GM21381 (cell line): ENCODE data around the gene PTGDR2.

Source experiments
- ATAC-seq: cut with Tn5 transposase; IDR thresholded peaks from one replicate; pipeline ENCODE4 v1.9.1; 2021; ENCODE audit warnings: mild to moderate bottlenecking, moderate library complexity; ENCODE audit not compliant: unreplicated experiment

Gene PTGDR2

DNA sequence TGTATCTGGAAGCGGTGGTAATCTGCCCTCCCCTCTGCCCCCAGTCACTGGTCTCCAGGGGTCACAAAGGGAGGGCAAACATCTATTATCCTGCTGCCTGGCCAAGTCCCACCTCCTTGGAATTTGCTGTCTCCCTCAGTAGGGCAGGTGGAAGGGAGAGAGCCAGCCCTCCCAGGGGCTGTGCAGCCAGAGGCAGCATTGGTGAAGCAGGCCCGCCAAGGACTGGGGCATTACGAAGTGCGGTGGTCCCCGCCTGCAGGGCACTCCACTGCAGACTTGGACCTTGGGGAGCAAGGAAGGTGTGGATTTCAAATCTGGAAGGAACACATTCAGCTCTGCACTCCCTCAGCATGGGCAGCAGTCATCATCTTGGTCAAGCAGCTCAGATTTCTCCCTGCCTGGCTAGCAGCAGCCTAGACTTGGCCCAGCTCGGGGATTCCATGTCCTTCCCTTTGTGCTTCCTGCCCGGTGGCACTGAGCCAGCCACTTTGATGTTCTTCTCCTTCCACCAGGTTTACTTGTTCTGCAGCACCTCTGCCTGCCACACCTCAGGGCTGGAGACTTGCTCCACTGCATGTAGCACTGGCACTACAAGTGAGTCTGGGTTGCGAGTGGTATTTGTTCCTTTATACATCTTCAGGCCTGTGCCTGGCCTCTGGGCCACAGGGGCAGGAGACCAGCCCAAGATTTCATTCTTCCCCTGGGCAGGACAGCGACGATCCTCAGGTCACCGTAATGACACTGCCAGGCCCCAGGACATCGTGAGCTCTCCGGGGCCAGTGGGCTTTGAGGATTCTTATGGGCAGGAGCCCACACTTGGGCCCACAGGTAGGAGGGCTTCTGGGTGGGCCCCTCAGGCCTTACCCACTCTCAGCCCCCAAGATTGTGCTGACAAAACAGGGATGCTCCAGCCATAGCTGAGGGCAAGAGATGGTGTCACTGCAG is 18.9 kb upstream of the PTGDR2 start:
- no peak for ATAC-seq

DNA sequence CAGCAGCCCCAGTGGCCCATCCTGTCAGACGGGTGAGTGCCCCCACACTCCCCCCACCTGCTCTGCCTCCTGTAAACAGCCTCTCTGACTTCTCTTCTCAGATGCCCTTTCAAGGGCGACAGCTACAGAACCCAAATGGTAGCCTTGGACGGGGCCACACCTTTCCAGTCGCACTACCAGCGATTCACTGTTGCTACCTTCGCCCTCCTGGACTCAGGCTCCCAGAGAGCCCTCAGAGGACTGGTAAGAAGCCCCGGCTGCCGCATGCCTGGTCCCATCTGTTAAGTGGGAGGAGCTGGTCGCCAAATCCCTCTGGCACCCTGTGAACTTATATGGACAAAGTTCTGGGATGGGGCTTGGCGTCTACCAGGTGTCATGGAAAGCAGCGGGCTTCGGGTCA is 17.8 kb upstream of the PTGDR2 start:
- ATAC-seq, result no peak

DNA sequence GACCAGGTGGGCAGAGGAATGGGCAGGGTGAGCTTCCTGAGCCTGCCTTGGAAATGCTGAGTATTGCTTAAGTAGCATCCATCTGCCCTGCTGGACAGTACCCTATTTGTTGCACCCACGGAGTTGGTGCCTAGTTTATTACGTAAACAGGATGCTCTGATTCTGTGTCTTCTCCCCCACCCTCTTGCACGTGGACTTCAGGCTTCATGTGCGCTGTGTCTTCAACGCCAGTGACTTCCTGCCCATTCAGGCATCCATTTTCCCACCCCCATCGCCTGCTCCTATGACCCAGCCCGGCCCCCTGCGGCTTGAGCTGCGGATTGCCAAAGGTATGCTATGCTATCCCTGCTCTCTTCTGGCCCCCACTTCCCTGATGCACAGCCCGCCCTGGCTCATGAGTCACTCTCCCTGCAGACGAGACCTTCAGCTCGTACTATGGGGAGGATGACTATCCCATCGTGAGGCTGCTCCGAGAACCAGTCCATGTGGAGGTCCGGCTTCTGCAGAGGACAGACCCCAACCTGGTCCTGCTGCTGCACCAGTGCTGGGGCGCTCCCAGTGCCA is 17.3 kb upstream of the PTGDR2 start:
- ATAC-seq, result no peak

DNA sequence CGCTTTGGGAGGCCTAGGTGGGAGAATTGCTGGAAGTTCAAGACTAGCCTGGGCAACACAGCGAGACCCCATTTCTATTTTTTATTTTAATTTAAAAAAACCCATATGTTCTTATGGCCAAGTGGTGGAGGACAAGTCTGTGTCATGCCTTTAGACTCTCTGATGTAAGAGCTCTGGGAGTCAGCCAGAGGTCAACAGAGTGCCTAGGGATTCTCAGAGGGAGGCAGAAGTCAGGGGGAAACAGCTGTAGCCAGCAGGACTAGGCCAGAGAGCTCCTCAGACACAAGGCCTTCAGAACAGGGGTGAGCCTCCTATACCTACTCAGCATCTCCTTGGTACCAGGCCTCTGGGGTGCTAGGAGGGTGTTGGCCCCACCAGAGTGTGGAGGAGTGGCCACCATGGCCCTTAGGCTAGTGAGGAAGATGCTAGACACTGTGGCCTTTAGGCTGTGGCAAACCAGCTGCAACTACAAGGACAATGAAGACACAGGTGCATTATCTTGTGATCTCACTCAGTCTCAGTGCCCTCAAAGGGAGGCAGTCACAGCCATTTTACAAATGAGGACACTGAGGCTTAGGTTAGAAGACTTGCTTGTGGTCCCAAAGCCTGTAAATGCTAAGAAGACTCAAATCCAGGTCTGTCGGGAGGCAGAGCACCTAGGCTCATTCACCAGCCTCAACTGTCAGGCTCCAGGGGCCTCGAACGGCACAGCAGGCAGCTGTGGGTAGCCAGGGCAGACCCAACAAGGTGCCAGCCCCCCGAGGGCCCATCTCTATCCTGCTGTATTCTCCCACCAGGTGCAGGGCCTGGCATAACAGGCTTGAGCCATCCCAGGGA is 16.6 kb upstream of the PTGDR2 start:
- ATAC-seq, result no peak

DNA sequence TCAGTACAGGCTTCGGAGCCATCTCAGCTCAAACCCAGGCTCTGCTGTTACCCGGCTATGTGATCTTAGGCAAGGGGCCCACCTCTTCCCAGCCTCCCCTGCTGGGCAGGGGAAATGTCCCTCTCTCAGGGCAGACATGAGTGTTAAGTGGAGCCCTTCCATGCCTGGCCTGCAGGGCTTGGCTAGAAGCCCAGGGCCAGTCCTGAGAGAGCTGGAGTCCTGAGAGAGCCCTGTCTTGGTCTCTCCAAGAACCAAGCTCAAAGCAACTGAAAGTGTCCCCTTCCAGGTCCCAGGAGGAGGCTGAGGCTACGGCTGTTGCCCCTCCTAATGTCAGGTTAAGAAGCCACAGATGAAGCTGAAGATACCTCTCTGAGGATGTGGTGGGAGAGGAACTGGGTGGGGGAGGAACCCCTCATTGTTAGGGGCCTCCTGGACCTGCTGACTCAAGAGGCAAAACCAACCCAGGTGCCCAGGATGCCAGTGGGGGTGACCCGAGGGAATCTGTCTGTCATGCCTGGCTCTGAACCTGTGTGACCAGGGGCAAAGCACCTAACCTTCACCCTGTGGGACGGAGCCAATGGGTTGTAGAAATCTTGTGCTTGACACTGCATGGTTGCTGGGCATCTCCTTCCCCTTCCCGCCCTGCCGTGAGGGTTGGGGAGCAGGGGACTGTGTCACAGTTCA is 15.8 kb upstream of the PTGDR2 start:
- no peak for ATAC-seq

DNA sequence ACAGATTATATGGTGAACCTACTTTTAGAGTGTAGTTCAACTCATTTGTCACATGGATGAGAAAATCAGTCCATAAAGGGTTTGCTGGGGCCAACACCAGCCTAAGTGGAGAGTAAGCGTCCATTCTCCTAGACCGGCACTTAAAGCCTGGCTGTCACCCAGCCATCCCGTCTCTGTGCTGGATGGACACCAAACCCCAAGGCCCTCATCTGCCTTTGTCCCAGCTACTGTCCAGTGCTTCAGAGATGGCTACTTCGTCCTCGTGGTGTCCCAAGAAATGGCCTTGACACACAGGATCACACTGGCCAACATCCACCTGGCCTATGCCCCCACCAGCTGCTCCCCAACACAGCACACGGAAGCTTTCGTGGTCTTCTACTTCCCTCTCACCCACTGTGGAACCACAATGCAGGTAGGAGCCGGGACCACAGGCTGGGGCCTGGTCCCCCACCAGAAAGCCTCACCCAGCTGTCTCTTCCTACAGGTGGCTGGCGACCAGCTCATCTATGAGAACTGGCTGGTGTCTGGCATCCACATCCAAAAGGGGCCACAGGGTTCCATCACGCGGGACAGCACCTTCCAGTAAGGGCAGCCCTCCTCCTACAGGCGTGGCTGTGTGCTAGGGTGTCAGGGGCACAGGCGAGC is 15.1 kb upstream of the PTGDR2 start:
- ATAC-seq, result no peak

DNA sequence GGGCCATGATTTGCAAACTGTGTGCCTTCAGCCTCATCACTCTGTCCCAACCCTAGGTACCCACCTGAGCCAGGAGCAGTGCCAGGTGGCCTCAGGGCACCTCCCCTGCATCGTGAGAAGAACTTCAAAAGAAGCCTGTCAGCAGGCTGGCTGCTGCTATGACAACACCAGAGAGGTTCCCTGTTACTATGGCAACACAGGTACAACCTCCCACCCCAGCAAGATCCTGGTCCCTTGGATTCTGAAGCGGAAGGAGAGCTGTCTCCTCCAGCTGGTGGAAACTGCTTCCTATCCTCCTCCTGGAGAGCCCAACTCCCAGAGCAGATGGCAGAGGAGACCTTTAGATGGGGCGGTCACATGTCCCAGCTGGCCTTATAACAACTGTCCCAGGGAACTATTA is 14.5 kb upstream of the PTGDR2 start:
- no peak for ATAC-seq

DNA sequence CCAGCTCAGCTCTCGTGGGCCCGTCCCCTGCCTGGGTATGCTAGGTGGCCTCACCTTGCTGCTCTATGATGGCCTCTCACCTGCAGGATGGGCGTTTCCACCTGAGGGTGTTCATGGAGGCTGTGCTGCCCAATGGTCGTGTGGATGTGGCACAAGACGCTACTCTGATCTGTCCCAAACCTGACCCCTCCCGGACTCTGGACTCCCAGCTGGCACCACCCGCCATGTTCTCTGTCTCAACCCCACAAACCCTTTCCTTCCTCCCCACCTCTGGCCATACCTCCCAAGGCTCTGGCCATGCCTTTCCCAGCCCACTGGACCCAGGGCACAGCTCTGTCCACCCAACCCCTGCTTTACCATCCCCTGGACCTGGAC is 13.7 kb upstream of the PTGDR2 start:
- ATAC-seq, result no peak

DNA sequence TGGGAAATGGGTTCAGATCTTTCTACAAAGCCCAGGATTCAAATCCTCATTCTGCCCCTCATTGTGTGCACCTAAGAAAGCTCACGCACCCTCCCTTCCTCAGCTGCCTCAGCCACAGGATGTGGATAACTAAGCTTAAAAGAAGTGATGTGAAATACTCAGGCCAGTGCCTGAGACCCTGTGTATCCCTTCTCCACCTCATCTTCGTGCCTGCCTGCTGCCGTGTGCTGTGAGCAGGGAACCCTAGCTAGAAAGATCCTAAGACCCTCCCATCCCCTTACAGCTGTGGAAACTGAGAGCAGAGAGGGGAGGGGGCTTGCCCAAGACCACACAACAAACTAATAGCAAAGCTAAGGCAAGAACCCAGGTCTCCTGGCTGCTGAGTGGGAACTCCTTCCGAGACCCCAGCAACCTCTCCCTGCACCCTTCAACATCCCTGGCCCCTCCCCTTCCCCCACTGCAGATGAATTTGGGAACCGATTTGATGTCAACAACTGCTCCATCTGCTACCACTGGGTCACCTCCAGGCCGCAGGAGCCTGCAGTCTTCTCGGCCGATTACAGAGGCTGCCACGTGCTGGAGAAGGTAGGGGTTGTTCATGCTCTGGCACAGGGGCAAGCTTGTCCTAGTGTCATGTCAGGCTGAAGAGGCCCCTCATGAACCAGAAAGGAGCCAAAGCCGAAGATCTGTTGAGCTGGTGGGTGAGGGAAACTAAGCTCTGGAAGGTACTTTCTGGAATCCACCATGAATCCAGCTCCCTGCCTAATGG is 13.1 kb upstream of the PTGDR2 start:
- ATAC-seq, result no peak

DNA sequence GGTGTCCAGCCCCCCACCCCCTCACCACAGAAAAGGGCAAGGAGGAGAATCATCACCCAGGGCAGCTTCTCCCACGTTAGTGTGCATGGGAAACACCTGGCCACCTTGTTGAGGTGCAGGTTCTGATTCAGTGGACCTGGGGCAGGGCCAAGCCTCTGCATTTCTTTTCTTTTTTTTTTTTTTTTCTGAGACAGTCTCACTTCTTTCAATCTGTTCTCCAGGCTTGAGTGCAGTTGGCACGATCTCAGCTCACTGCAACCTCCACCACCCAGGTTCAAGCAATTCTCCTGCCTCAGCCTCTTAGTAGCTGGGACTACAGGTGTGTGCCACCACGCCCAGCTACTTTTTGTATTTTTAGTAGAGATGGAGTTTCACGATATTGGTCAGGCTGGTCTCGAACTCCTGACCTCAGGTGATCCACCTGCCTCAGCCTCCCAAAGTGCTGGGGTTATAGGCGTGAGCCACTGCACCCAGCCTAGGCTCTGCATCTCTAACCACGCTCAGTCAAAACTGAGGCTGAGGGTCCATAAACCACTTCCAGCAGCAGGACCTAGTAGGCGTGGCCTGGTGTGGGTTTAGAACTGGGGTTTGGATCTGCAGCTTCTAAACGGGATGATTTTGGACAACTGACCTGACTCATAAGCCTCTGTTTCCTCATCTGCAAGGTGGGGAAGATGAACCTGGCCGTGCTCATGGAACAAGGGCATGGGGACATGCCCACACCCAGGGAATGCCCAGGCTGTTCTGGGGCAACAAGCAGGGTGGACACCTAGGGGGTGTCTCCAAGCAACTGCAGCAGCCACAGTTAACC is 12.3 kb upstream of the PTGDR2 start:
- no peak for ATAC-seq

DNA sequence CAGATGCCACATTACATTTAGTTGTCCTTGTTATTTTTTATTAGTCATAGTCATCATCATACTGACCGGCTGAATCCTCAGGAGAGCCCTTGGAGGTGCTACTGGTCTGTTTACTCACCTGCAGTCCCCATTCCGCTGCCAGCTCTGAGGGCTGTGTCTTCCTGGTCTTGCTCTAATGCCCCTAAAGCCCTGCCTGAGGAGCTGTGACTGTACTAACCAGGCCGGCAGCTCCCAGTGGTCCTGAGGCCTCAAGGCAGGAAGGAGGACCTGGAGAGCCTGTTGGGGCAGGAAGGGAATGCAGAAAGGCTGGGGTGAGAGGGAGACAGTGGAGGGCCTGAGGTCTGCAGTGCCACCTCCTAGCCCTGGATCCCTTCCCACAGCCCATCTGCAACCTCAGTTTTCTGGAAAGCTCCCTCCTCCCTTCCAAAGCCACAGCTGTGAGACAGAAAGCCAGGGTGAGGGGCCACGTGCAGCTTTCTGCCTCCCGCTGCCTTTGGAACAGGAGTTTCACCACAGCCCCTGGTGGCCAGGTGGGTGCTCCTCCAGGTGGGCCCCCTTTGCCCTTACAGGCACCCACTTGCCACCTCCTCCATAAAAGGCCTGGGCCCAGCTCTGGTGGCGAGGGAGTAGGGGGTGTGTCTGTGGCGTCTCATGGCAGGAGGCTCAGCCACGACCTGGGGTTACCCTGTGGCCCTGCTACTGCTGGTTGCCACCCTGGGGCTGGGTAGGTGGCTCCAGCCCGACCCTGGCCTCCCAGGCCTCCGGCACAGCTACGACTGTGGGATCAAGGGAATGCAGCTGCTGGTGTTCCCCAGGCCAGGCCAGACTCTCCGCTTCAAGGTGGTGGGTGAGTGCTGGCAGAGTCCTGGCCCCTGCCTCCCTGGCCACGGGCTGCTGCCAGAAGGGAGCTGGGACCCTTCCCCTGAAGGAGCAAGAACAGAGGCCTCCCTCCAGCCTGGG is 11.4 kb upstream of the PTGDR2 start, which contains the start of gene ZP1:
Gene ZP1 (plus strand): TSS at position 632 of the 960 bp plus-strand sequence. CDS start 20 bp downstream, at position 652.
- no peak for ATAC-seq

DNA sequence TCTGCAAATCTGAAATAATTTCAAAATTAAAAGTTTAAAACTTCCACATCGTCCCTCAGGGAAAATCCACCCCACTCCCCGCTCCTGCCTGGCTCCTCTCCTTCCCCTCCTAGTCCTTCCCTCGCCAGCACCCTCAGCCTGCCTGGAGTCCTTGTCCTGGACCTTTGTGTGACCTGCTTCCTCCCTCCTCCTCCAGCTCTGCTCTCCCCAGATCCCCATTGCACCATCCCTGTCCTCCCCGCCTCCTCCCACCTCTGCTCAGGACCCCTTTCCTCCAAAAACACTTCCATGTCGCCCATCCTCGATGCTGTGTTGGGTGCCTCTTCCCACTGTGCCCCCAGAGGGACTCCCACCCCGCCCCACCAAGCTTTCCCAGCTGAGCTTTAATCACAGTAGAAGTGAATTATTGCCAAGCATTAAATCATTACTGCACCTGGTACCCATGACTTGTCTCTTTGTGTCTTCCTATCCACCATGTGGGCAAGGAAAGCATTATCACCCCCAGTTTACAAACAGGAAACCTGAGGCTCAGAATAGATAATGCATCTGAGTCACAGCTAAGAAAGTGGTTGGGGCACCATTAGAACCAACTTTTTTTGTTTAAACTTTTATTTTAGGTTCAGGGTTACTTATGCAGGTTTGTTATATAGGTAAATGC is 9.2 kb upstream of the PTGDR2 start:
- no peak for ATAC-seq

DNA sequence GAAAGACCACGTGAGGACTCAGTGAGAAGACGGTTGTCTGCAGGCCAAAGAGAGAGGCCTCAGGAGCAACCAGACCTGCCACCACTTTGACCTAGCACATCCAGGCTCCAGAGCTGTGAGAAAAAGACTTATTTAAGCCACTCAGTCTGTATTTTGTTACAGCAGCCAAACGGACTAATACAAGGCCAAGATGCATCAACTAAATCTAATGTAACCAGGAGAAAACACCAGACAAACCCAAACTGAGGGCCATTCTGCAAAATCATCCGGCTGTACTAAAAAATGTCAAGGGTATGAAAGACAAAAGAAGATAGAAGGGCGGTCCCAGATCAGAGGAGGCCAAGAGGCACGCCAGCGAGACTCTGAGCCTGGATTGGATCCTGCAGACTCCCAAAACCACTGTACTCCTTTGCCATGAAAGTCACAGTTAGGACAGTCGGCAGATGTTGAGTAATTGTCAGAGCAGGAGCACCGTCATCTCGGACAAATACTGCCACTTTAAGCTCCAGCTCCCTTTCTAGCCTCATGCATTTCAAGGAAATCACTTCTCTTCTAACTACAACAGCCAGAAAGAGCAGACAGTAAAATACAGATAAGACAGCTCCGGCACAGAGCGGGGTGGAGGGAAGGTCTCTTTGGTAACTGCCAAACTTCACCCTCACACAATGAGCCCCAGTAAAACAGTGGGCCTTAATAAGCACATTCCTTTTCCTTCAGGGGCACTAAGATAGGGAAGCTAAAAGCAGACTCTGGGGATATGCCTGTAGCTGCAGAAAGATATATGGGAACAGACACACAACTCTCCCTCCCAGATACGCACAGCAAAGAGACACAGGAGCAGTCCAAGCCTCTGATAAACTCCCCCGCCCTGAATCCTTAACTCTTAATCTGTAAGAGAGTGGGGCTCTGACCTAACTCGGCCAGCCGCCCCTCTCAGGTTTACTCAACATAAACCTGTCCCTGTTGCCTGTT is 8.1 kb upstream of the PTGDR2 start:
- no peak for ATAC-seq

DNA sequence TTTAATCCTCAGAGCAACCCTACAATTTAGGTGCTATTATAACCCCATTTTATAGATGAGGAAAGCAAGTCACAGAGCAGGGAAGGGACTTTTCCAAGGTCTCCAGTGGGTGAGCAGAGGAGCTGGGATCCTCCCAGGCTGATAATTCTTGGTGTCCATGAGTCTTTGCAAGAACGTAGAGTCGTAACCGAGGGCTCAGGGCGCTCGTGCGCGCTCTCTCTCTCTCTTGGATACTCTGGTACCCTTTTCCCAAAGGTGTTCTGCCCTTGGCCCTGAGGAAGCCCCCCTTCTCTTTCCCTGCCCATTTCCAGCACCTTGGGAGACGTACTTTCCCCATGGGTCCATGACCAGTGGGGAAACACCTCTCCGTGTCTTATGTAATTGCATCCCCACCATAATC is 6.4 kb upstream of the PTGDR2 start:
- ATAC-seq, result no peak

DNA sequence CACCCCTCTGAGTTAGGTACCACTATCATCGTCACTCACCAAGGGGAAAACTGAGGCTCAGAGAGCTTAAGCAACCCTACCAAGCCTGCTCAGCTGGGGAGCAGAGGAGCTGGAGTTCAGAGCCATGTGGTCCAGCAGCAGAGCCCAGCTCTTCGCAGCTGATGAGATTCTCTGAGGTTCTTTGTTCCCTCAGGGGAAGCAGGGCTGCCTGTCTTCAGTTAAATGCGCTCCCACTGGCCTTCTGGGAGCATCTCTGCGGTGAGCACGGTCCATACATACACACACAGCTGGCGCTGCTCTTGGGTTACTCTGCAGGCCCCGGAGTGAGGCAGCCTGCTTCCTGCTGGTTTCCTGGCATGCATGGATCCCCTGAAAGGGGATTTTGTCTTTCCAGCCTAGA is 5.2 kb upstream of the PTGDR2 start:
- no peak for ATAC-seq

DNA sequence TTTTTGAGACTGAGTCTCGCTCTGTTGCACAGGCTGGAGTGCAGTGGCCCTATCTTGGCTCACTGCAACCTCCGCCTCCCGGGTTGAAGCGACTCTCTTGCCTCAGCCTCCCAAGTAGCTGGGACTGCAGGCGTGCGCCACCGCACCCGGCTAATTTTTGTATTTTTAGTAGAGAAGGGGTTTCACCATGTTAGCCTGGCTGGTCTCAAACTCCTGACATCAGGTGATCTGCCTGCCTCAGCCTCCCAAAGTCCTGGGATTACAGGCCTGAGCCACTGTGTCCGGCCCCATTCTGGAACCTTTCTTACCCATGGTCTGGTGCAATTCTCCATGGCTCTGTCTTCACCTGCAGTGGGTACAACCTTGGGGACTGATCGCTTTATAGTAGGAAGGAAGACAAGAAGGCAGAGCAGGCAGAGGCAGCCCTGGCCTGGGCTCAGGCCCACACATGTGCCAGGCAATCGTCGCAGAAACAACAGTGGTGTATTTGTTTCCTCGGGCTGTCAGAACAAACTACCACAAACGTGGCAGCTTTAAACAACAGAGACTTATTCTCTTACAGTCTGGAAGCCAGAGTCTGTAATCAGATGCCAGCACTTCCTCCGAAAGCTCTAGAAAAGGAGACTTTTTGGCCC is 4.0 kb upstream of the PTGDR2 start:
- no peak for ATAC-seq
